Measurements from ENCODE around the gene ESYT3. TPM values are rescaled to one million over a fixed set of nuclear protein-coding genes. Genes with fewer than 3 reads are reported as not detected.

ESYT3 gene
- total RNA-seq, 6 donors from 2014 or later: 45.9 to 93.3 (median 54.6) TPM

DNA sequence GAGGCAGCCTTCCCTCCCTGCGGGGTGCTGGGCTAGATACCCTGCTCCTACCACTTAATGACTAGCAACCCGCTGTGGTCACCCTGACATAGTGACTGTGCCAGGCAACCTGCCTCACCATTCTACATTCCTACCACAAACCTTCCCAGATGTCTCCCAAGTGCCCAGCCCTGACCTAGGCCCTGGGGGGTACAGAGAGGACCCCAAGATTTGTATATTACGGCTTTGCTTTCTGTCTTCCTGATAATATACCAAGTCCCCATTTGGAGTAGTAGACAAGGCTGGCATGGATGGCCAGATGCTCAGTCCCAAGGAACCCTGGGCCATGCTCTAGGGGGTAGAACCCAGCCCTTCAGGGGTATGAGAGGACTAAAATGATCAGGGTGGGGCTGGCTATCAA, 31.0 kb downstream of the ESYT3 start:
- 96 to 100% methylated on average over 2 to 3 of the region's 3 CpGs for WGBS, 2 donors
- DNase-seq (no peak), ATAC-seq (ENCODE audit: low FRiP score in 2 of 2) (no peak)
- Histone ChIP-seq H3K9me3 (no peaks in the 10 kb centered on the region), H3K27me3 (no peaks in the 10 kb centered on the region), H3K36me3 (peaks cover 0 to 51% (median 14%) of the 10 kb centered on the region in 4 donors), H3K4me3 (no peak overlapping the region), H3K4me1 (peaks cover 0 to 14% (median 9%) of the 10 kb centered on the region in 4 donors), H3K27ac (no peak overlapping the region)
- TF ChIP-seq CTCF (IDR thresholded peaks at IDR 0.05) (no peak), POLR2A (IDR thresholded peaks at IDR 0.05) (no peak), POLR2AphosphoS5 (IDR thresholded peaks at IDR 0.05) (no peak), EP300 (IDR thresholded peaks at IDR 0.05) (no peak)

DNA sequence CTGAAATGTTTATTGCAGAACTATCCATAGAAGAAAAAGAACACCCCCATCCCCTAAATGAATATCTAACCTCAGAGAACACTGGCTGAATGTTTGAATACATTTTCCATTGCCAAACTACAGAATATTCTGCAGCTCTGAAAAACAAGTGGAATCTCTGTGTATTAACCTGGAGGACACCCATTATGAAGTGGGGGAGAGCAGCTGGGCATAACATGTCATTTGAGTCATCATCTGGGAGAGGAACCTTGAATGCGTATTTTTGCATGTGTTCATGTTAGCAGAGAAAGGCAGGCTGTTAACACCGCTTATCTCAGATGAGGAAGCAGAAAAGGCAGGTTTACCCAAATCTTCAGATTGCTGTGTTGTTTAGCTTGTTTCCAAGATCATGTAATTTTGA, 31.5 kb downstream of the ESYT3 start:
- ATAC-seq (ENCODE audit: low FRiP score in 2 of 2) (no peak), DNase-seq (no peak)
- TF ChIP-seq EP300 (IDR thresholded peaks at IDR 0.05): no peak
- no peak for TF ChIP-seq CTCF (IDR thresholded peaks at IDR 0.05)
- TF ChIP-seq POLR2AphosphoS5 (IDR thresholded peaks at IDR 0.05): no peak
- no peak for TF ChIP-seq POLR2A (IDR thresholded peaks at IDR 0.05)
- Histone ChIP-seq H3K4me3 (no peak overlapping the region), H3K36me3 (peaks cover 0 to 48% (median 14%) of the 10 kb centered on the region in 4 donors), H3K27me3 (no peaks in the 10 kb centered on the region), H3K27ac (no peak overlapping the region), H3K4me1 (peaks cover 0 to 16% (median 9%) of the 10 kb centered on the region in 4 donors), H3K9me3 (no peaks in the 10 kb centered on the region)
- 61 to 86% methylated on average over 2 of the region's 2 CpGs for WGBS, 2 donors

- Histone ChIP-seq H3K36me3 (peaks cover 0 to 54% (median 8%) of the 10 kb centered on the region in 4 donors), H3K4me3 (no peak overlapping the region), H3K27me3 (no peaks in the 10 kb centered on the region), H3K27ac (peak overlapping the region in 2 of 4 donors; percentile 66 to 68), H3K9me3 (no peaks in the 10 kb centered on the region), H3K4me1 (peaks cover 0 to 16% (median 11%) of the 10 kb centered on the region in 4 donors)
- TF ChIP-seq EP300 (IDR thresholded peaks at IDR 0.05) (no peak), CTCF (IDR thresholded peaks at IDR 0.05) (no peak), POLR2AphosphoS5 (IDR thresholded peaks at IDR 0.05) (no peak), POLR2A (IDR thresholded peaks at IDR 0.05) (no peak)
- DNase-seq: no peak
- WGBS, 2 donors: 87 to 94% methylated on average over 5 of the region's 5 CpGs
- ATAC-seq (ENCODE audit: low FRiP score in 2 of 2): no peak
These were observed 33.5 kb downstream of the ESYT3 start for GRCh38 chr3:138467931-138468330.

GRCh38 chr3:138468451-138468850, 34.0 kb downstream of the ESYT3 start:
- H3K4me1 ChIP-seq: peaks cover 0 to 20% (median 13%) of the 10 kb centered on the region in 4 donors
- H3K4me3 ChIP-seq: no peak overlapping the region
- DNase-seq (no peak), ATAC-seq (ENCODE audit: low FRiP score in 2 of 2) (no peak)
- H3K27me3 ChIP-seq: no peaks in the 10 kb centered on the region
- WGBS, 2 donors: 64 to 78% methylated on average over 6 of the region's 6 CpGs
- peaks cover 0 to 55% (median 8%) of the 10 kb centered on the region in 4 donors for H3K36me3 ChIP-seq
- TF ChIP-seq POLR2AphosphoS5 (IDR thresholded peaks at IDR 0.05) (no peak), EP300 (IDR thresholded peaks at IDR 0.05) (no peak), POLR2A (IDR thresholded peaks at IDR 0.05) (no peak), CTCF (IDR thresholded peaks at IDR 0.05) (no peak)
- H3K9me3 ChIP-seq: no peaks in the 10 kb centered on the region
- peak overlapping the region; percentile 48 to 68 (median 63) for H3K27ac ChIP-seq

- WGBS, 2 donors: 64 to 86% methylated on average over 2 of the region's 2 CpGs
- ATAC-seq (ENCODE audit: low FRiP score in 2 of 2) (no peak), DNase-seq (no peak)
- peaks cover 0 to 25% (median 15%) of the 10 kb centered on the region in 4 donors for H3K4me1 ChIP-seq
- TF ChIP-seq POLR2A (IDR thresholded peaks at IDR 0.05) (no peak), POLR2AphosphoS5 (IDR thresholded peaks at IDR 0.05) (no peak), EP300 (IDR thresholded peaks at IDR 0.05) (no peak), CTCF (IDR thresholded peaks at IDR 0.05) (no peak)
- peak overlapping the region; percentile 48 to 68 (median 63) for H3K27ac ChIP-seq
- H3K9me3 ChIP-seq: no peaks in the 10 kb centered on the region
- H3K36me3 ChIP-seq: peaks cover 0 to 55% (median 7%) of the 10 kb centered on the region in 4 donors
- H3K27me3 ChIP-seq: no peaks in the 10 kb centered on the region
- H3K4me3 ChIP-seq: no peak overlapping the region
These were observed 34.5 kb downstream of the ESYT3 start for GRCh38 chr3:138468886-138469285.

All from upper lobe of left lung (tissue), 6 donors.